KG1 (cell line): ENCODE measurements around the gene POTEM.
"Not testable (repeated sequence)": the region's sequence is repeated elsewhere in the genome, so short reads cannot be mapped to it uniquely, and the experiment has no call there.

ENCODE experiments used
- DNase-seq: peaks from one replicate; lab custom pipeline; 2025; lab: John Stamatoyannopoulos, UW

POTEM gene

DNA sequence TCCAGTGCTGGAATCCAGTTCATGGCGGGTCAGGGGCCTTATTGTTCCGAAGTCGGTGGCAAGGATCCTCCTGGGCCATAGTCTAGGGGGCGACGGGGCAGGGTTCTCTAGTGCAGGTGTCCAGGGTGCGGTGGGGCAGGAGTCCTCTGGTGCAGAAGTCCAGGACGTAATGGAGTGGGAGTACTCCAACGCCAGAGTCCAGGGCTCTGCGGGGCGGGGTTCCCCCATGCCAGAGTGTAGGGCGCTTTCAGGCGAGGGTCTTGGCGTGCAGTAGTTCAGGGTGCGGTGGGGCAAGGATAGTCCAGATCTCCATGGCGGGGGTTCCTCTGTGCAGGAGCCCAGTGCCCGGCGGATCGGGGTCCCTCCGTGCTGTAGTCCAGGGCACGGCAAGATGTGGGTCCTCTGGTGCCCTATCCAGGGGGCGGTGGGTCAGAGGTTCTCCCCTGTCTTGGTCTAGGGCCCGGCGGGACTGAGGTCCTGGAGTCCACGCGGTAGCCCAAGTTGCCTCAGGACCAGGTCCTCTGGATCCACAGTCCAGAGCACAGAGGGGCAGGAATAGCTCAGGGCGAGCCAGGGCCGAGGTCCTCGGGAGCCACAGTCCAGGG lies 70.9 kb downstream of the POTEM start:
- DNase-seq: not testable (repeated sequence)

DNA sequence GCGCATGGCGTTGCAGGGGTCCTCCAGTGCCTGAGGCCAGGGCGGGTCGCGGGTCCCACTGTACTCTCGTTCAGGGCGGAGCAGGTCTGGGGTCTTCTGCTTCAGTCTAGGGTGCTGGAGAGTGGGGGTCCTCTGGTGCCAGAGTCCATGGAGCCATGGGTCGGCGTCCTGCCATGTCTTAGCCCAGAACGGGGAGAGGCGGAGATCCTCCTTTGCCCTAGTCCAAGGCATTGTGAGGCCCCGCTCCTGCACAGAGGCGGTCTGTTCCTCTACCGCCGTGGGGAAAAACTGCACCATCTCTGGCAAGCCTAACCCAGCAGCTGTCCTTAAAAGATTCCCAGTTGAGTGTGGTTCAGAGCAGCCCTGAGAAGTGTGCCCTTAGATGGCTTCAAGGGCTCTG lies 71.6 kb downstream of the POTEM start:
- not testable (repeated sequence) for DNase-seq

DNA sequence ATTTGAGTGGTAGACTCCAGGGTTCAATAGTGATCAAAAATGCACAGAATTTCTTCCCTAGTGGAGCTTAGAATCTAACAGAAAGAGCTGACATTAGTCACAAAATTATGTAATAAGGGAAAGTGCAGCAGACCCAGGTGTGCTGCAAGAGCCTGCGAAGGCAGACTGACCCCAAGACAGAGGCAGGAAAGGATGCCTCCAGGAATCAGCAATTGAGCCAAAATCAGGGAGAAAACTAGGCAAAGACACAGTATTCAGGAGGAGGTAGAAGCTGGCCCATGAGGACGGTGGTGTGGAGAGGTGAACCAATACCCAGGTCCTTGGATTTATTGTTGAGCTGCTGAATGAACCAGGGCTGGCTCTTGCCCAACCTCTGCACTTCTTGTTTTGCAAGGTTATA lies 76.2 kb downstream of the POTEM start:
- not testable (repeated sequence) for DNase-seq
